ENCODE data around the gene ABCA12.
"Not testable (repeated sequence)": the region's sequence is repeated elsewhere in the genome, so short reads cannot be mapped to it uniquely, and the experiment has no call there.

The ABCA12 gene

GRCh38 chr2:215138479-215138878 lies at the start of gene ABCA12:
Gene ABCA12 (minus strand): TSS chr2:215138626. CDS start chr2:215138208, 418 bp downstream.
- no peak for DNase-seq (ENCODE audit: low spot score)

GRCh38 chr2:215188078-215188477 lies 49.7 kb upstream of the ABCA12 start:
- DNase-seq (ENCODE audit: low spot score): no peak

- DNase-seq (ENCODE audit: low spot score): no peak
These were observed 47.6 kb upstream of the ABCA12 start for GRCh38 chr2:215186021-215186420.

- DNase-seq (ENCODE audit: low spot score): no peak
These were observed 39.7 kb upstream of the ABCA12 start for GRCh38 chr2:215178121-215178520.

GRCh38 chr2:215171796-215172195 lies 33.4 kb upstream of the ABCA12 start:
- DNase-seq (ENCODE audit: low spot score): no peak

- DNase-seq (ENCODE audit: low spot score): no peak
These were observed 32.7 kb upstream of the ABCA12 start for GRCh38 chr2:215171151-215171550.

GRCh38 chr2:215166505-215166904 lies 28.1 kb upstream of the ABCA12 start:
- not testable (repeated sequence) for DNase-seq (ENCODE audit: low spot score)

- DNase-seq (ENCODE audit: low spot score): not testable (repeated sequence)
These were observed 24.9 kb upstream of the ABCA12 start for GRCh38 chr2:215163319-215163718.

- DNase-seq (ENCODE audit: low spot score): no peak
These were observed 22.9 kb upstream of the ABCA12 start for GRCh38 chr2:215161301-215161829.

- no peak for DNase-seq (ENCODE audit: low spot score)
These were observed 21.7 kb upstream of the ABCA12 start for GRCh38 chr2:215160081-215160480.

- no peak for DNase-seq (ENCODE audit: low spot score)
These were observed 18.0 kb upstream of the ABCA12 start for GRCh38 chr2:215156453-215156852.

- DNase-seq (ENCODE audit: low spot score): no peak
These were observed 11.5 kb upstream of the ABCA12 start for GRCh38 chr2:215149894-215150293.

GRCh38 chr2:215149486-215149885 lies 11.1 kb upstream of the ABCA12 start:
- no peak for DNase-seq (ENCODE audit: low spot score)

GRCh38 chr2:215149060-215149459 lies 10.6 kb upstream of the ABCA12 start:
- no peak for DNase-seq (ENCODE audit: low spot score)

GRCh38 chr2:215145611-215146010 lies 7.2 kb upstream of the ABCA12 start:
- no peak for DNase-seq (ENCODE audit: low spot score)

GRCh38 chr2:215144106-215144875 lies 5.9 kb upstream of the ABCA12 start:
- DNase-seq (ENCODE audit: low spot score): no peak

- no peak for DNase-seq (ENCODE audit: low spot score)
These were observed 5.0 kb upstream of the ABCA12 start for GRCh38 chr2:215143458-215143857.

GRCh38 chr2:215141706-215142105 lies 3.3 kb upstream of the ABCA12 start:
- no peak for DNase-seq (ENCODE audit: low spot score)

- DNase-seq (ENCODE audit: low spot score): no peak
These were observed 1.8 kb upstream of the ABCA12 start for GRCh38 chr2:215140166-215140707.

- DNase-seq (ENCODE audit: low spot score): no peak
These were observed 585 bp downstream of the ABCA12 start for GRCh38 chr2:215137741-215138340.

GRCh38 chr2:215137329-215137686 lies 1.1 kb downstream of the ABCA12 start:
- DNase-seq (ENCODE audit: low spot score): no peak

- DNase-seq (ENCODE audit: low spot score): no peak
These were observed 1.6 kb downstream of the ABCA12 start for GRCh38 chr2:215136669-215137328.

- no peak for DNase-seq (ENCODE audit: low spot score)
These were observed 18.0 kb downstream of the ABCA12 start for GRCh38 chr2:215120401-215120800.

Data from HuH-7.5 (cell line).